Peyer's patch (tissue), 4 donors: Measurements from ENCODE around the gene EPHA2. TPM values are rescaled to one million over a fixed set of nuclear protein-coding genes. Genes with fewer than 3 reads are reported as not detected.

Experiments
- DNase-seq, 3 donors: peaks; one replicate each; pipeline ENCODE4 v3.0.0-alpha.2; 2017 to 2019
- H3K27ac ChIP-seq, 4 donors: fragments of 200-600 bp; sonication (generic); one replicate each; pipeline ENCODE4 v1.5.1; 2016 to 2019
- H3K27me3 ChIP-seq, 2 donors: fragments of 200-600 bp; sonication (generic); one replicate each; pipeline ENCODE4 v1.5.1; 2019
- H3K36me3 ChIP-seq, 3 donors: fragments of 200-600 bp; sonication (generic); one replicate each; pipeline ENCODE4 v1.5.1; 2016 to 2019
- H3K4me1 ChIP-seq, 4 donors: fragments of 200-600 bp; sonication (generic); one replicate each; pipeline ENCODE4 v1.5.1; 2016 to 2019
- H3K4me3 ChIP-seq, 4 donors: fragments of 200-600 bp; sonication (generic); 1 replicate in 3 of 4; 2 replicates in 1 of 4; pipeline ENCODE4 v1.5.1; 2016 to 2019; ENCODE audit warnings: mild to moderate bottlenecking in 1 of 4
- H3K9me3 ChIP-seq, 4 donors: fragments of 200-600 bp; sonication (generic); one replicate each; pipeline ENCODE4 v1.5.1; 2016 to 2019; ENCODE audit warnings: mild to moderate bottlenecking in 1 of 4
- CTCF ChIP-seq, 6 experiments: fragments of 450-650 bp in 4 of 6; fragments of 200-600 bp in 2 of 6; sonication (generic) in 1 of 6; IDR thresholded peaks; one replicate each; pipeline ENCODE4 v1.5.1; 2017 to 2019; ENCODE audit warnings: antibody characterized with exemption in 6 of 6, mild to moderate bottlenecking in 3 of 6, moderate library complexity in 1 of 6
- POLR2A ChIP-seq, 2 donors: fragments of 450-650 bp; IDR thresholded peaks; one replicate each; pipeline ENCODE4 v1.5.1; 2017; ENCODE audit warnings: antibody characterized with exemption in 2 of 2, mild to moderate bottlenecking in 2 of 2, moderate library complexity in 2 of 2
- total RNA-seq, 4 donors: library from RNA; depleted of rRNA; stranded (reverse); fragments of >200 nt; gene quantifications; one replicate each; pipeline ENCODE4 v1.1.0, GENCODE V29; 2016

The EPHA2 gene
- total RNA-seq: 10 to 100 TPM; 23.5 to 42.6 (median 35.5) TPM

DNA sequence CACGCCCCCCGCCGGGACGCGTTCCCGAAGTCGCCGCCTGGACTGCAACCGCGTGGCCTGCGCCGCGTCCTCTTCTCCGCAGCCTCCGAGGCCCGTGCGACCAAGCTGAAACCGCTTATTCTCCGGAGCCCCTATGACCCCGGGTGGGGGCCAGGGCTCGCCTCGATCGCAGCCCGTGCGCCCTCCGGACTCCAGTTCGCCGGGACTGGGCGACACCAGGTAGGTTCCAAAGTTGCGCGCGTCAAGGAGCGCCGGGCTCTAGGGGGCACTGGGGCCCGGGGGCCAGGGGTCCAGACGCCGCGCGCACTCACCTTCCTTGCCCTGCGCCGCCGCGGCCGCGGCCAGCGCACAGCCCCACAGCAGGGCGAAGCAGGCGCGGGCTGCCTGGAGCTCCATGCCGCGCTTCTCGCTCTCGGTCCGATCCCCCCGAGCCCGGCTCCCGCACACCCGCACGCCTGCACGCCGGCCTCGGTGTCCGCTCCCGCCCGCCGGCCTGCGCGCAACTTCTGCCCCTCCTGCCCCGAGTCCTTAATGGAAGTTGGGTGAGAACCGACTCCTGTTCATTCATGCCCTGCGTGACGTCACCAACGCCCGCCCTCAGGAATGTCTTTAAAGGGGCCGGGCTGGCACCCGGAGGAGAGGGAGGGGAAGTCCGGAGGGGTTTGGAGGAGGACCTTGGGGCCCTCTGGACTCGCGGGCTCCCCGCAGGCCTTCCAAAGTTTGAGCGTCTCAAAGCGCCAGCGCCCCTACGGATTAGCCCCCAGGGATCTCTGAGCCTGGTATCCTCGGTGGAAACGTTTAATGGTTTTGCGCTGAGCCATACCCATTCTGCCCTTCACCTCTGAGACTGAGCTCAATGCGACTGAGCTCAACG lies at the start of gene EPHA2:
TSS of gene EPHA2 (minus strand) at position 533 of the 874 bp plus-strand sequence. CDS start at position 396, 137 bp downstream.
- H3K27ac ChIP-seq: peak within 1 kb of the TSS; percentile 68 to 94 (median 88)
- H3K36me3 ChIP-seq: peaks cover 0 to 4% (median 0%) of the 10 kb centered on the region in 3 donors
- peak within 1 kb of the TSS; percentile 54 to 75 (median 59) for H3K4me3 ChIP-seq
- no peaks in the 10 kb centered on the region for H3K9me3 ChIP-seq
- H3K4me1 ChIP-seq: peaks cover 0 to 26% (median 11%) of the 10 kb centered on the region in 4 donors
- TF ChIP-seq POLR2A (IDR thresholded peaks at IDR 0.05): peak; percentile 97 to 99
- TF ChIP-seq CTCF (IDR thresholded peaks at IDR 0.05): no peak
- no peaks in the 10 kb centered on the region for H3K27me3 ChIP-seq
- DNase-seq: peak; percentile 62 to 94 (median 94)

DNA sequence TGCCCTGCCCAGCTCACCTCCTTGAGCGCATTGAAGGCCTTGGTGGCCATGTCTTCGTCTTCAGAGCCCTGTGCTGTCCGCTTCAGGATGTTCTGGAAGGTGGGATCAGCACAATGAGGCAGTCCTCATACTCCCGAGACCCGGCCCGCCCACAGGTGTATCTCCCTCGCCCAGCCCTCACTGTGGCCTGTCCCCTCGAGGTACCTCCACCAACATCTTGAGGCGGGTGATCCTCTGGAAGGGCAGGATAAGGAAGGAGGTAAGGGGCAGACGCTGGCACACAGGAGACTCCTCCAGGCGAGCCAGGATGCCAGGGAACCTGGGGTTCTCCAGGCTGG lies 49.4 kb upstream of the EPHA2 start:
- H3K27me3 ChIP-seq: no peaks in the 10 kb centered on the region
- H3K4me3 ChIP-seq: no peak overlapping the region
- DNase-seq: no peak
- H3K36me3 ChIP-seq: no peaks in the 10 kb centered on the region
- H3K27ac ChIP-seq: no peak overlapping the region
- no peaks in the 10 kb centered on the region for H3K9me3 ChIP-seq
- no peak for TF ChIP-seq POLR2A (IDR thresholded peaks at IDR 0.05)
- TF ChIP-seq CTCF (IDR thresholded peaks at IDR 0.05): no peak
- H3K4me1 ChIP-seq: peaks cover 0 to 11% (median 8%) of the 10 kb centered on the region in 4 donors

- DNase-seq: peak in 2 of 3 donors; percentile 37 to 67
- TF ChIP-seq CTCF (IDR thresholded peaks at IDR 0.05) (peak in 4 of 6 experiments; percentile 24 to 38 (median 27)), POLR2A (IDR thresholded peaks at IDR 0.05) (no peak)
- H3K9me3 ChIP-seq: no peaks in the 10 kb centered on the region
- H3K27me3 ChIP-seq: no peaks in the 10 kb centered on the region
- no peaks in the 10 kb centered on the region for H3K36me3 ChIP-seq
- no peak overlapping the region for H3K27ac ChIP-seq
- peaks cover 0 to 11% (median 8%) of the 10 kb centered on the region in 4 donors for H3K4me1 ChIP-seq
- no peak overlapping the region for H3K4me3 ChIP-seq
Observed at GRCh38 chr1:16204634-16205333, 48.9 kb upstream of the EPHA2 start.

- Histone ChIP-seq H3K27ac (no peak overlapping the region), H3K9me3 (no peaks in the 10 kb centered on the region), H3K36me3 (no peaks in the 10 kb centered on the region), H3K27me3 (no peaks in the 10 kb centered on the region), H3K4me3 (no peak overlapping the region), H3K4me1 (peaks cover 0 to 11% (median 8%) of the 10 kb centered on the region in 4 donors)
- TF ChIP-seq POLR2A (IDR thresholded peaks at IDR 0.05) (no peak), CTCF (IDR thresholded peaks at IDR 0.05) (no peak)
- no peak for DNase-seq
Observed at GRCh38 chr1:16204216-16204615, 48.3 kb upstream of the EPHA2 start.

GRCh38 chr1:16203550-16203949 lies 47.7 kb upstream of the EPHA2 start:
- TF ChIP-seq POLR2A (IDR thresholded peaks at IDR 0.05): no peak
- TF ChIP-seq CTCF (IDR thresholded peaks at IDR 0.05): no peak
- H3K9me3 ChIP-seq: no peaks in the 10 kb centered on the region
- H3K4me3 ChIP-seq: no peak overlapping the region
- H3K4me1 ChIP-seq: peaks cover 0 to 11% (median 8%) of the 10 kb centered on the region in 4 donors
- no peaks in the 10 kb centered on the region for H3K27me3 ChIP-seq
- no peaks in the 10 kb centered on the region for H3K36me3 ChIP-seq
- no peak for DNase-seq
- H3K27ac ChIP-seq: no peak overlapping the region
